HG03558 (cell line): ENCODE measurements around the gene CISD3.

Experiments
- ATAC-seq: cut with Tn5 transposase; IDR thresholded peaks from one replicate; pipeline ENCODE4 v1.9.1; 2021; ENCODE audit warnings: moderate number of reproducible peaks; ENCODE audit not compliant: unreplicated experiment; ENCODE audit errors: extremely low read depth

CISD3 gene

GRCh38 chr17:38761612-38762011 is 31.5 kb downstream of the CISD3 start:
- ATAC-seq, result no peak

- no peak for ATAC-seq
Observed at GRCh38 chr17:38762231-38762630, 32.1 kb downstream of the CISD3 start.

DNA sequence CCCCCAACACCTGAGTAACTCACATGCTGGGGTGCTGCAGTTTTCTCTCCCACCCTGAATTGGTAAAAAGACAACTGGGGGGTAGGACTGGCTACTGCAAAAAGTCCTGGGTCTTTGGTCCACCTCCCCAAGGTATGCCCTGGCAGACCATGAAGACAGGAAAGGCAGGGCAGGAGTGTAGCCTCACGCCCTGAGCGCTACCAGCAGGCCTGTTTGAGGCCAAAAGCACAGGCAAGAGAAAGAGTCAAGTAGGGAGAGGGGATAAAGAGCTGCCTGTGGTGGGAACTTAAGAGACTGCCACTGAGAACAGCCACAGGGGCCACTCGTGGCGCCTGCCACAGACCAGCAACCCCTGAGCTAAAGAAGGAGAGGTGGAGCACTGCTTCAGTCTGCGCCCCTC is 36.2 kb downstream of the CISD3 start:
- ATAC-seq, result no peak

GRCh38 chr17:38768417-38768816 is 38.3 kb downstream of the CISD3 start:
- no peak for ATAC-seq

- ATAC-seq, result no peak
Observed at GRCh38 chr17:38773258-38773657, 43.1 kb downstream of the CISD3 start.

- ATAC-seq, result no peak
Observed at GRCh38 chr17:38777641-38778250, 47.6 kb downstream of the CISD3 start.

- no peak for ATAC-seq
Observed at GRCh38 chr17:38779965-38780752, 50.0 kb downstream of the CISD3 start.

DNA sequence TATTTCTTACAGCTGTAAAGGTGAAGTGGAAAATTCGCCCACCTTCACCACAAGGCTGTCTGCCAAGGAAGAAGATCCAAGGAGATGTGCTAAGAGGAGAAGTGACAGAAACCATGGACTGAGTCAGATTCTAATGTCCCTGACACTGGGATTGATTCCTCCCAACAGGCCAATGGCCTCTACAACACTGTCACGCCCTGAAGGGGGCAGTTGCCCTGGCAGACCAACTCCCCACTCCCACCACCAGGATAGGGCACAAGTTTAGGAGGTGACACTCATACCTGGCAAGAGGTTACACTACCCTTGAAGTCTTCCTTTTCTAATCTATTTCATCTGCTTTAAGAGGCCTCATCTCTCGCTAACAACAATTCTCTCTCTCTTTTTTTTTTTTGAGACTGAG is 53.1 kb downstream of the CISD3 start:
- ATAC-seq, result no peak
